NCI-H1092 (cell line): Measurements from ENCODE around the gene PCYT1A.
"Not testable (repeated sequence)": the region's sequence is repeated elsewhere in the genome, so short reads cannot be mapped to it uniquely, and the experiment has no call there.

Experiments
- DNase-seq: peaks from one replicate; lab custom pipeline; 2025; lab: John Stamatoyannopoulos, UW

The PCYT1A gene

GRCh38 chr3:196287090-196287439, 461 bp downstream of the PCYT1A start:
- DNase-seq: no peak

GRCh38 chr3:196284396-196284795, 3.1 kb downstream of the PCYT1A start:
- no peak for DNase-seq

- no peak for DNase-seq
Observed at GRCh38 chr3:196281962-196282361, 5.6 kb downstream of the PCYT1A start.

- DNase-seq: no peak
Observed at GRCh38 chr3:196280689-196281440, 6.7 kb downstream of the PCYT1A start.

- no peak for DNase-seq
Observed at GRCh38 chr3:196275126-196275525, 12.4 kb downstream of the PCYT1A start.

- DNase-seq: no peak
Observed at GRCh38 chr3:196274585-196274984, 12.9 kb downstream of the PCYT1A start.

- DNase-seq: no peak
Observed at GRCh38 chr3:196273655-196274054, 13.9 kb downstream of the PCYT1A start.

GRCh38 chr3:196272826-196273225, 14.7 kb downstream of the PCYT1A start:
- no peak for DNase-seq

GRCh38 chr3:196270499-196270898, 17.0 kb downstream of the PCYT1A start:
- no peak for DNase-seq

- DNase-seq: no peak
Observed at GRCh38 chr3:196268284-196269163, 19.0 kb downstream of the PCYT1A start.

GRCh38 chr3:196263819-196264218, 23.7 kb downstream of the PCYT1A start:
- DNase-seq: no peak

- DNase-seq: no peak
Observed at GRCh38 chr3:196260784-196261183, 26.7 kb downstream of the PCYT1A start.

- no peak for DNase-seq
Observed at GRCh38 chr3:196255776-196256175, 31.8 kb downstream of the PCYT1A start.

- no peak for DNase-seq
Observed at GRCh38 chr3:196254376-196255283, 32.9 kb downstream of the PCYT1A start.

- no peak for DNase-seq
Observed at GRCh38 chr3:196251918-196252317, 35.6 kb downstream of the PCYT1A start.

GRCh38 chr3:196246612-196247308, 40.8 kb downstream of the PCYT1A start:
- no peak for DNase-seq

GRCh38 chr3:196244166-196244565, 43.4 kb downstream of the PCYT1A start:
- not testable (repeated sequence) for DNase-seq

- no peak for DNase-seq
Observed at GRCh38 chr3:196241704-196242103, 45.8 kb downstream of the PCYT1A start.

GRCh38 chr3:196240424-196240823, 47.1 kb downstream of the PCYT1A start:
- no peak for DNase-seq

GRCh38 chr3:196238612-196239560, 48.6 kb downstream of the PCYT1A start:
- no peak for DNase-seq
